ENCODE results near the gene CETN1.

Gene CETN1

DNA sequence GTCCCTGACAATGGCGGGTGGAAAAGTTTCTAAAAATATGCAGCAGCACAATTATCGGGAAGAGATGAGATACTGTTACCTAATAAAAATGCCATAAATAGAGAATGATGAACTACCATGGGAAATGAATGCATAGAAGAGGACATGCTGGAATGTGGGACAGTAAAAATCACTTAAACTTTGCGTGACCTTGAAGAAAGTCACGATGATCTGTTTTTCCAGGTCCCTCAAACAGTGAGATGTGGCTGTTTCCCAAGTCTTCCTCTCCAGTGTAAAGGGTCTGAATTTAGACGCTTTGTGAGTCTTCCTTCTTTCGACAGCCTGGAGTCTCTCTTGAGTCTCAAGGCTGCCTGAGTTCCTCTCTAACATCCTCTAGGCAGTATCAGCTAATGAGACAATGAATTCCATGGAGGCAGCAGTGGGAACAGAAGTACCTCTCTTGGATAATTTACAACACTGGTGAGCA lies 18.0 kb downstream of the CETN1 start:
- Histone ChIP-seq H3K9me3 (ENCODE audit: insufficient read depth, low read length) (no peaks in the 10 kb centered on the region), H3K4me3 (ENCODE audit: insufficient read length, low read depth) (no peak overlapping the region), H3K9ac (ENCODE audit: insufficient read length, low read depth) (no peak overlapping the region), H3K36me3 (ENCODE audit: insufficient read depth, insufficient read length, low read length) (no peaks in the 10 kb centered on the region), H3K27me3 (ENCODE audit: insufficient read depth, insufficient read length) (no peaks in the 10 kb centered on the region), H3K4me1 (ENCODE audit: insufficient read depth, insufficient read length) (peaks cover 2% of the 10 kb centered on the region)
- no peak for DNase-seq (ENCODE audit: low read depth, low spot score)
- TF ChIP-seq ZNF274 (IDR thresholded peaks at IDR 0.05; ENCODE audit: low read depth, low read length) (no peak), YY1 (IDR thresholded peaks at IDR 0.05; ENCODE audit: insufficient read depth, insufficient read length) (no peak), SUZ12 (IDR thresholded peaks at IDR 0.05; ENCODE audit: extremely low read depth, insufficient read depth, insufficient read length) (no peak)

DNA sequence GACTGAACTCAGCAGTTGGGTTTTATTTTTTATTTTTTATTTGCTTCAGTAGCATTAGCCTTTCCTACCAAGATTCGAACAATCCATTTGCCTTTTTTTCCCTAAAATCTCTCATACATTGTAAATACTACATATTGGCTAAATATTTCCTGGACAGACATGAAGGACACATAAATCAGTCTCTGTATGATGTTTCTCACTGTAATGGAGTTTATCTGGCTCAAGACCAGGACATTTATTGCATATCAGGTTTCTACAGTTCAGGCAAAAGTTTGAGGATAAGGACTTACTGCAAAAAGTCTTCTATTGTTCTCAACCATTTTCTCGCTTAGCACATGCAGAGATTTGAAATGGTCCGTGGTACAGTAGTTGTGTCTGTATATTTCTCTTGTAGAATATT lies 19.9 kb downstream of the CETN1 start:
- H3K27me3 ChIP-seq (ENCODE audit: insufficient read depth, insufficient read length), result no peaks in the 10 kb centered on the region
- H3K4me1 ChIP-seq (ENCODE audit: insufficient read depth, insufficient read length), result peaks cover 2% of the 10 kb centered on the region
- TF ChIP-seq ZNF274 (IDR thresholded peaks at IDR 0.05; ENCODE audit: low read depth, low read length) (no peak), YY1 (IDR thresholded peaks at IDR 0.05; ENCODE audit: insufficient read depth, insufficient read length) (no peak), SUZ12 (IDR thresholded peaks at IDR 0.05; ENCODE audit: extremely low read depth, insufficient read depth, insufficient read length) (no peak)
- no peaks in the 10 kb centered on the region for H3K36me3 ChIP-seq (ENCODE audit: insufficient read depth, insufficient read length, low read length)
- no peaks in the 10 kb centered on the region for H3K9me3 ChIP-seq (ENCODE audit: insufficient read depth, low read length)
- H3K4me3 ChIP-seq (ENCODE audit: insufficient read length, low read depth), result no peak overlapping the region
- DNase-seq (ENCODE audit: low read depth, low spot score), result no peak
- H3K9ac ChIP-seq (ENCODE audit: insufficient read length, low read depth), result no peak overlapping the region

DNA sequence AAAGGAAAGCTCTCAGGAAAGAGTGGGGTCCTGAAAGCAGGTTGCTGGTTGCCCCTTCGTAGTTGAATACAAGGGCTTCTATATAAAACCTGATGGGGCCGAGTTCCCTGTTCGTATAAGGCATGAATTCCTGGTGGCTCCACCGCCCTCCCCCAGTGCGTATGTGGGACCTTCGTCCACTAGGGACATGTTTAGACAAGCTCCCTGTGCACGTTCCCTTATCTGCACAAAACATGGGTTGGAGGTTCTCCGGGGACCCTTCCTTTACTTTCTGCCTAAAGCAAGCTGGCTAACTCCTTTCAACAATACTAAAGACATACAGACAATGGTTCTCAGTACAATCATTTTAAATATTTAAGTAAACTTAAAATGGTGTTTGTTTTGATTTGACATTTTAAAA lies 24.6 kb downstream of the CETN1 start:
- H3K9ac ChIP-seq (ENCODE audit: insufficient read length, low read depth), result no peak overlapping the region
- H3K4me1 ChIP-seq (ENCODE audit: insufficient read depth, insufficient read length), result no peaks in the 10 kb centered on the region
- DNase-seq (ENCODE audit: low read depth, low spot score), result no peak
- TF ChIP-seq SUZ12 (IDR thresholded peaks at IDR 0.05; ENCODE audit: extremely low read depth, insufficient read depth, insufficient read length) (no peak), YY1 (IDR thresholded peaks at IDR 0.05; ENCODE audit: insufficient read depth, insufficient read length) (no peak), ZNF274 (IDR thresholded peaks at IDR 0.05; ENCODE audit: low read depth, low read length) (no peak)
- H3K27me3 ChIP-seq (ENCODE audit: insufficient read depth, insufficient read length), result no peaks in the 10 kb centered on the region
- no peaks in the 10 kb centered on the region for H3K9me3 ChIP-seq (ENCODE audit: insufficient read depth, low read length)
- H3K36me3 ChIP-seq (ENCODE audit: insufficient read depth, insufficient read length, low read length), result no peaks in the 10 kb centered on the region
- H3K4me3 ChIP-seq (ENCODE audit: insufficient read length, low read depth), result no peak overlapping the region

DNA sequence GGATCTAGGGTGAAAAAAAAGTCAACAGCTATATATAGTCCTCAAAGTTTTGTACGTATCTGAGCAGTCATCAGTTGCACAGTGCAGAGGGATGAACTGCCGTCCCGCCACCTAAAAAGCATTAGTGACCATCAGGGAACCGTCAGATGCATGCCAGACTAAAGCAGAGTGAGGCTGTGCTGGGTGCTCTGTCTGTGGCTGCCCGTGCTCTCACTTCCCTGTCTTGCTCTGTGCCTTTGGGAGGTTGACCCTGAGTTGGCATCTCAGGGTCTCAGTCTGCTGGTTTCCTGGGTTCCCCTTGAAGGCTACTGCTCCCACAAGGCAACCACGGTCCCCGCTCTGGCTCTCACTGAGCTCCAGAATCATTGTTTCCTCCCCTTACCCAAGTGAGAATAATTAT lies 27.8 kb downstream of the CETN1 start:
- Histone ChIP-seq H3K9me3 (ENCODE audit: insufficient read depth, low read length) (no peaks in the 10 kb centered on the region), H3K9ac (ENCODE audit: insufficient read length, low read depth) (no peak overlapping the region), H3K4me1 (ENCODE audit: insufficient read depth, insufficient read length) (no peaks in the 10 kb centered on the region), H3K4me3 (ENCODE audit: insufficient read length, low read depth) (no peak overlapping the region), H3K36me3 (ENCODE audit: insufficient read depth, insufficient read length, low read length) (no peaks in the 10 kb centered on the region), H3K27me3 (ENCODE audit: insufficient read depth, insufficient read length) (no peaks in the 10 kb centered on the region)
- DNase-seq (ENCODE audit: low read depth, low spot score), result no peak
- TF ChIP-seq ZNF274 (IDR thresholded peaks at IDR 0.05; ENCODE audit: low read depth, low read length) (no peak), SUZ12 (IDR thresholded peaks at IDR 0.05; ENCODE audit: extremely low read depth, insufficient read depth, insufficient read length) (no peak), YY1 (IDR thresholded peaks at IDR 0.05; ENCODE audit: insufficient read depth, insufficient read length) (no peak)

DNA sequence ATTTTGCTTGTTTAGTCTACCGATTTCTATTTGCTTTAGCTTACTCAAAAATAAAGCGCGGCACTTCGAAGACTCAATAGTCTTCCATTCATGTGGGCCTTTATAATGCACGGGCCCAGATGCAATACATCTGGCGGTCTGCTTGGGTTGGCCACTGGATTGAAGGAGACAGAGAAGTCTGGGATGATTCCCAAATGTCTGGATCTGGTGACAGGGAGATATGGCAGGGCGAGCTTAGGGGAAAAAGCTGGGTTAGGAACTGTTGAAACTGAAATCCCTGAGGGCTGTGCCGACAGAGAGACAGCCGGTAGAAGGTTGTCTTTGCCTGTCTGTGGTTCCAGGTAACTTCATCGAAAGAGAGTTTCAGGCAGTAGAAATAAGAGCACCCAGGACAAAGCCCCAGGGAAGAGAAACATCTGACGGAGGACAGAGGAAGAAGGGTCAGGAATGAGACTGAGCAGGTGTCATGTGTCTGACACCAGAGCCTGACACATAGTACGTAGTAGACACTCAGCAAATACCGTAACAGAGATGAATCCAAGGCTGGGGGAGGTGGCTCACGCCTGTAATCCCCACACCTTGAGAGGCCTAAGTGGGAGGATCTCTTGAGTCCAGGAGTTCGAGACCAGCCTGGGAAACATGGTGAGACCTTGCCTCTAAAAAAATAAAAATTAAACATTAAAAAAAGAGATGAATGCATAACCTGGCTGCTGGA lies 30.2 kb downstream of the CETN1 start:
- Histone ChIP-seq H3K4me1 (ENCODE audit: insufficient read depth, insufficient read length) (no peaks in the 10 kb centered on the region), H3K36me3 (ENCODE audit: insufficient read depth, insufficient read length, low read length) (no peaks in the 10 kb centered on the region), H3K9ac (ENCODE audit: insufficient read length, low read depth) (no peak overlapping the region), H3K27me3 (ENCODE audit: insufficient read depth, insufficient read length) (no peaks in the 10 kb centered on the region), H3K4me3 (ENCODE audit: insufficient read length, low read depth) (no peak overlapping the region), H3K9me3 (ENCODE audit: insufficient read depth, low read length) (no peaks in the 10 kb centered on the region)
- TF ChIP-seq YY1 (IDR thresholded peaks at IDR 0.05; ENCODE audit: insufficient read depth, insufficient read length) (no peak), ZNF274 (IDR thresholded peaks at IDR 0.05; ENCODE audit: low read depth, low read length) (no peak), SUZ12 (IDR thresholded peaks at IDR 0.05; ENCODE audit: extremely low read depth, insufficient read depth, insufficient read length) (no peak)
- DNase-seq (ENCODE audit: low read depth, low spot score), result no peak

DNA sequence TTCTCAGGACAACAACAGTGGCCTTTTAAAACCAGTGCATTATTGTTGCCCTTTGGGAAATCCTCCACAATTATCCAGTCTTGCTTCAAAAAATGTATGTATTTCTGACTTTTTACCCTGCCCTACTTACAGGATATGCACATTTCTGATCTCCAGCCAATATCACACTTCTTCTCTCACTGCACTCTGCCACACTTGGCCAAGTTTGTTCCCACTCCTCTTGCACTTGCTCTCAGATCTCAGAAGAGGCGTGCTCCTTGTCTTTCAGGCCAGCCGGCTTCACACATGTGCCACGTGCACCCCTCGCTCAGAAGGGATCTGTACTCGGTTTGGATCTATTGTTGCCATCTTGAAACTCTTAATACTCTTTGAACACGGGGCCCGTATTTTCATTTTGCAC lies 32.0 kb downstream of the CETN1 start:
- no peak for DNase-seq (ENCODE audit: low read depth, low spot score)
- no peaks in the 10 kb centered on the region for H3K9me3 ChIP-seq (ENCODE audit: insufficient read depth, low read length)
- no peaks in the 10 kb centered on the region for H3K4me1 ChIP-seq (ENCODE audit: insufficient read depth, insufficient read length)
- no peaks in the 10 kb centered on the region for H3K36me3 ChIP-seq (ENCODE audit: insufficient read depth, insufficient read length, low read length)
- TF ChIP-seq YY1 (IDR thresholded peaks at IDR 0.05; ENCODE audit: insufficient read depth, insufficient read length) (no peak), ZNF274 (IDR thresholded peaks at IDR 0.05; ENCODE audit: low read depth, low read length) (no peak), SUZ12 (IDR thresholded peaks at IDR 0.05; ENCODE audit: extremely low read depth, insufficient read depth, insufficient read length) (no peak)
- no peaks in the 10 kb centered on the region for H3K27me3 ChIP-seq (ENCODE audit: insufficient read depth, insufficient read length)
- no peak overlapping the region for H3K4me3 ChIP-seq (ENCODE audit: insufficient read length, low read depth)
- H3K9ac ChIP-seq (ENCODE audit: insufficient read length, low read depth), result no peak overlapping the region

DNA sequence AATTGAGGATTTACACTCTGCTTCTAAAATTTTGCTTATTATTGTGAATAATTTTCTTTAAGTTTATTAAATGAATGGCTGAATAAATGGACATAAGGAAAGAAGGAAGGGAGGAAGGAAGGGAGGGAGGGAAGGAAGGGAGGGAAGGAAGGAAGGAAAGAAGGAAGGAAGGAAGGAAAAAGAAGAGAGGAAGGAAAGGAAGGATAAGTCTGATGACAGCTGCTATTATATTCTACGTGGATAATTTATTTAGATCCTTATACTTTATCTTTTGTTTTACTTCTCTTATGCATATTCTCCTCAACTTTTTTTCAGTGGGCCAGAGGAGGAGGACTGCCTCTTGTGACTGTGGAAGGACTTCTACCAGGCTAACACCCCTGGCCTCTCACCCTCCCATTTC lies 34.0 kb downstream of the CETN1 start:
- H3K27me3 ChIP-seq (ENCODE audit: insufficient read depth, insufficient read length), result no peaks in the 10 kb centered on the region
- H3K4me1 ChIP-seq (ENCODE audit: insufficient read depth, insufficient read length), result no peaks in the 10 kb centered on the region
- H3K9me3 ChIP-seq (ENCODE audit: insufficient read depth, low read length), result no peaks in the 10 kb centered on the region
- TF ChIP-seq YY1 (IDR thresholded peaks at IDR 0.05; ENCODE audit: insufficient read depth, insufficient read length) (no peak), ZNF274 (IDR thresholded peaks at IDR 0.05; ENCODE audit: low read depth, low read length) (no peak), SUZ12 (IDR thresholded peaks at IDR 0.05; ENCODE audit: extremely low read depth, insufficient read depth, insufficient read length) (no peak)
- H3K4me3 ChIP-seq (ENCODE audit: insufficient read length, low read depth), result no peak overlapping the region
- no peaks in the 10 kb centered on the region for H3K36me3 ChIP-seq (ENCODE audit: insufficient read depth, insufficient read length, low read length)
- no peak for DNase-seq (ENCODE audit: low read depth, low spot score)
- H3K9ac ChIP-seq (ENCODE audit: insufficient read length, low read depth), result no peak overlapping the region

Data from NT2/D1 (cell line).